H1 (cell line): Measurements from ENCODE around the gene CRISPLD2. TPM values are rescaled to one million over a fixed set of nuclear protein-coding genes. Genes with fewer than 3 reads are reported as not detected.

Experiments
- CTCF ChIA-PET: fragments of 300-600 bp; sonication (Branson Sonifier 250); formaldehyde crosslinking; loops from one replicate; lab custom pipeline; 2021; ENCODE audit not compliant: partially characterized antibody; lab: Charles Lee
- POLR2A ChIA-PET: fragments of 300-600 bp; sonication (Branson Sonifier 250); formaldehyde crosslinking; loops from one replicate; lab custom pipeline; 2021; ENCODE audit warnings: inconsistent platforms; ENCODE audit not compliant: partially characterized antibody; lab: Charles Lee
- DNase-seq, 2 experiments: peaks; one replicate each; pipeline versions ENCODE4 v3.0.0 to v3.0.0-alpha.2; 2010 to 2022; ENCODE audit warnings: low spot score in 2 of 2, low read depth in 1 of 2, mixed read lengths in 1 of 2
- FAIRE-seq: peaks from 2 replicates; lab custom pipeline; 2011; peaks lifted over from hg19 to GRCh38; lab: Jason Lieb, UNC
- H2AFZ ChIP-seq: 2 replicates; pipeline ENCODE4 v1.8.1; 2012; ENCODE audit warnings: low read length, inconsistent platforms
- H2AK5ac ChIP-seq: 2 replicates; pipeline ENCODE4 v1.6.1; 2013; ENCODE audit warnings: low read depth, low read length
- H2BK120ac ChIP-seq: replicated peaks from 2 replicates; pipeline ENCODE3; 2013; ENCODE audit warnings: low read depth, low read length, inconsistent platforms
- H2BK12ac ChIP-seq: 2 replicates; pipeline ENCODE4 v1.6.1; 2013; ENCODE audit warnings: low read depth, low read length
- H2BK15ac ChIP-seq: 2 replicates; pipeline ENCODE4 v1.6.1; 2013; ENCODE audit warnings: low read length
- H2BK20ac ChIP-seq: 2 replicates; pipeline ENCODE4 v1.6.1; 2013; ENCODE audit warnings: low read length
- H2BK5ac ChIP-seq: 2 replicates; pipeline ENCODE4 v1.6.1; 2013; ENCODE audit warnings: low read depth, low read length
- H3K14ac ChIP-seq: 2 replicates; pipeline ENCODE4 v1.6.1; 2013; ENCODE audit warnings: inconsistent platforms; ENCODE audit not compliant: insufficient read length
- H3K18ac ChIP-seq: 2 replicates; pipeline ENCODE4 v1.6.1; 2013; ENCODE audit warnings: low read length; ENCODE audit errors: extremely low read depth
- H3K23ac ChIP-seq: 2 replicates; pipeline ENCODE4 v1.6.1; 2013; ENCODE audit warnings: inconsistent platforms; ENCODE audit not compliant: insufficient read length
- H3K23me2 ChIP-seq: 2 replicates; pipeline ENCODE4 v1.6.1; 2013; ENCODE audit warnings: low read depth, low read length
- H3K27ac ChIP-seq: 2 replicates; pipeline ENCODE4 v1.6.1; 2011; ENCODE audit warnings: low read depth, low read length, inconsistent platforms
- H3K27me3 ChIP-seq, 4 experiments: replicated peaks in 1 of 4; 1 replicate in 1 of 4; 2 replicates in 3 of 4; pipeline versions ENCODE4 v1.6.1 to v1.8.1; 2011 to 2013; ENCODE audit warnings: low read length in 3 of 4, mild to moderate bottlenecking in 3 of 4, inconsistent platforms in 2 of 4, mixed read lengths in 2 of 4, moderate library complexity in 1 of 4; ENCODE audit not compliant: control insufficient read depth in 3 of 4, insufficient read depth in 3 of 4; ENCODE audit errors: extremely low read depth in 1 of 4
- H3K36me3 ChIP-seq, 4 experiments: 2 replicates each; pipeline versions ENCODE4 v1.6.1 to v1.8.1; 2011 to 2013; ENCODE audit warnings: mild to moderate bottlenecking in 4 of 4, low read length in 3 of 4, moderate library complexity in 2 of 4, control low read depth in 1 of 4, inconsistent platforms in 1 of 4; ENCODE audit not compliant: insufficient read depth in 4 of 4, control insufficient read depth in 2 of 4
- H3K4ac ChIP-seq: replicated peaks from 2 replicates; pipeline ENCODE3; 2013; ENCODE audit warnings: low read length, low read depth, mixed read lengths, inconsistent platforms; ENCODE audit not compliant: insufficient read length
- H3K4me1 ChIP-seq, 4 experiments: replicated peaks in 1 of 4; 1 replicate in 1 of 4; 2 replicates in 3 of 4; pipeline versions ENCODE4 v1.6.1 to v1.8.1; 2011 to 2013; ENCODE audit warnings: low read length in 3 of 4, inconsistent platforms in 2 of 4, mixed read lengths in 1 of 4; ENCODE audit not compliant: insufficient read depth in 4 of 4, control insufficient read depth in 3 of 4
- H3K4me2 ChIP-seq, 2 experiments: 2 replicates each; pipeline versions ENCODE4 v1.6.1 to v1.8.1; 2011 to 2013; ENCODE audit warnings: low read depth in 2 of 2, low read length in 2 of 2, control low read depth in 1 of 2, inconsistent platforms in 1 of 2, mild to moderate bottlenecking in 1 of 2; ENCODE audit not compliant: insufficient read depth in 1 of 2
- H3K4me3 ChIP-seq, 4 experiments: fragments of 200-600, 300-600 bp in 1 of 4; sonication (generic), shearing (Covaris generic), sonication (Bioruptor Twin) in 1 of 4; 2 replicates each; pipeline versions ENCODE4 v1.5.1 to v1.8.1; 2011 to 2016; ENCODE audit warnings: low read length in 4 of 4, low read depth in 3 of 4, control low read depth in 2 of 4, inconsistent platforms in 2 of 4, mild to moderate bottlenecking in 2 of 4, mixed read lengths in 1 of 4, moderate library complexity in 1 of 4; ENCODE audit not compliant: insufficient read depth in 2 of 4; ENCODE audit errors: extremely low read depth in 1 of 4
- H3K56ac ChIP-seq: replicated peaks from 2 replicates; pipeline ENCODE3; 2013; ENCODE audit warnings: low read depth, mild to moderate bottlenecking, mixed read lengths, low read length, inconsistent platforms; ENCODE audit not compliant: insufficient read length
- H3K79me1 ChIP-seq: 2 replicates; pipeline ENCODE4 v1.6.1; 2013; ENCODE audit warnings: low read depth, low read length, control low read depth
- H3K79me2 ChIP-seq, 2 experiments: 2 replicates each; pipeline versions ENCODE4 v1.6.1 to v1.8.1; 2012 to 2013; ENCODE audit warnings: low read length in 2 of 2, mild to moderate bottlenecking in 2 of 2, inconsistent platforms in 1 of 2; ENCODE audit not compliant: insufficient read depth in 2 of 2, control insufficient read depth in 1 of 2
- H3K9ac ChIP-seq, 4 experiments: replicated peaks in 1 of 4; 1 replicate in 1 of 4; 2 replicates in 3 of 4; pipeline versions ENCODE4 v1.6.1 to v1.8.1; 2011 to 2013; ENCODE audit warnings: low read depth in 3 of 4, low read length in 3 of 4, control low read depth in 2 of 4, mild to moderate bottlenecking in 2 of 4, moderate library complexity in 2 of 4, inconsistent platforms in 1 of 4; ENCODE audit errors: extremely low read depth in 1 of 4
- H3K9me3 ChIP-seq, 2 experiments: 2 replicates each; pipeline versions ENCODE4 v1.6.1 to v1.8.1; 2012 to 2013; ENCODE audit warnings: mild to moderate bottlenecking in 2 of 2, moderate library complexity in 2 of 2, control low read depth in 1 of 2, inconsistent platforms in 1 of 2, low read depth in 1 of 2, low read length in 1 of 2, mixed read lengths in 1 of 2; ENCODE audit not compliant: insufficient read depth in 2 of 2
- H4K20me1 ChIP-seq, 2 experiments: replicated peaks in 1 of 2; 2 replicates each; pipeline versions ENCODE3 to v1.8.1; 2011 to 2013; ENCODE audit warnings: inconsistent platforms in 2 of 2, low read length in 2 of 2, mild to moderate bottlenecking in 1 of 2; ENCODE audit not compliant: insufficient read depth in 2 of 2, control insufficient read depth in 1 of 2
- H4K5ac ChIP-seq: 2 replicates; pipeline ENCODE4 v1.6.1; 2013; ENCODE audit warnings: low read length, low read depth, mixed read lengths, inconsistent platforms; ENCODE audit not compliant: insufficient read length
- H4K8ac ChIP-seq: 2 replicates; pipeline ENCODE4 v1.8.0; 2013; ENCODE audit warnings: mild to moderate bottlenecking, moderate library complexity, low read length, inconsistent platforms; ENCODE audit not compliant: insufficient read depth; ENCODE audit errors: extremely low read depth
- H4K91ac ChIP-seq: replicated peaks from 2 replicates; pipeline ENCODE3; 2013; ENCODE audit warnings: low read length, mixed read lengths, inconsistent platforms; ENCODE audit not compliant: insufficient read length
- ASH2L ChIP-seq: fragments of 200-600, 300-600 bp; sonication (generic); IDR thresholded peaks from one replicate; pipeline ENCODE4 v1.7.1; 2017; ENCODE audit warnings: low read length
- HDAC2 ChIP-seq, 2 experiments: fragments of 300-600 bp in 1 of 2; sonication (generic) in 1 of 2; IDR thresholded peaks; 2 replicates each; pipeline ENCODE4 v1.6.1; 2011 to 2012; ENCODE audit warnings: low read depth in 2 of 2, low read length in 2 of 2, mild to moderate bottlenecking in 2 of 2, moderate library complexity in 2 of 2, borderline replicate concordance in 1 of 2, inconsistent platforms in 1 of 2
- KDM4A ChIP-seq: IDR thresholded peaks from one replicate; pipeline ENCODE4 v1.7.1; 2012; ENCODE audit warnings: low read depth, mild to moderate bottlenecking, moderate library complexity, low read length, inconsistent platforms; ENCODE audit not compliant: severe bottlenecking
- NANOG ChIP-seq: IDR thresholded peaks from 2 replicates; pipeline ENCODE4 v1.6.1; 2011; ENCODE audit warnings: low read length, low read depth, mild to moderate bottlenecking, inconsistent platforms; ENCODE audit not compliant: insufficient read depth, poor library complexity, severe bottlenecking
- RBBP5 ChIP-seq: IDR thresholded peaks from 2 replicates; pipeline ENCODE4 v1.7.1; 2012; ENCODE audit warnings: low read depth, mild to moderate bottlenecking, inconsistent platforms, low read length, moderate library complexity, borderline replicate concordance
- RFX5 ChIP-seq: IDR thresholded peaks from 2 replicates; pipeline ENCODE4 v1.6.1; 2011; ENCODE audit warnings: low read depth, low read length, improper control_type of control experiment, borderline replicate concordance
- SUZ12 ChIP-seq: fragments of 200-600 bp; sonication (generic); IDR thresholded peaks from 2 replicates; pipeline ENCODE4 v1.6.1; 2012; ENCODE audit warnings: mild to moderate bottlenecking, inconsistent platforms, low read length, moderate library complexity, mixed read lengths
- TCF12 ChIP-seq: IDR thresholded peaks from 2 replicates; pipeline ENCODE4 v1.6.1; 2011; ENCODE audit warnings: low read depth, mild to moderate bottlenecking, low read length
- TEAD4 ChIP-seq: IDR thresholded peaks from 2 replicates; pipeline ENCODE4 v1.6.1; 2012; ENCODE audit warnings: low read depth, low read length, inconsistent platforms, mixed read lengths
- WGBS, 2 experiments: shearing (Covaris generic) in 1 of 2; methylation state at CpG; one replicate each; pipeline versions ENCODE4 v1.1.6 to v1.1.7; 2013 to 2015; ENCODE audit warnings: low lambda C conversion rate in 2 of 2, mixed read lengths in 2 of 2, inconsistent platforms in 1 of 2, low coverage in 1 of 2, missing lambda C conversion rate in 1 of 2; ENCODE audit not compliant: insufficient replicate concordance in 2 of 2, insufficient coverage in 1 of 2, insufficient read length in 1 of 2; ENCODE audit errors: extremely low coverage in 1 of 2, missing lambda C conversion rate in 1 of 2; 5-methylcytosine and 5-hydroxymethylcytosine counted together
- polyA plus RNA-seq, 7 experiments: library from polyadenylated mRNA; depleted of rRNA in 3 of 7; stranded (reverse) in 5 of 7; unstranded in 2 of 7; fragments of >200 nt in 5 of 7; fragments of 200-250 nt in 2 of 7; gene quantifications; 1 replicate in 5 of 7; 2 replicates in 1 of 7; 4 replicates in 1 of 7; pipeline versions ENCODE4 v1.2.1 to v1.2.3, GENCODE V29; 2011 to 2013; ENCODE audit warnings: missing spikeins in 2 of 7, mixed read lengths in 2 of 7
- total RNA-seq: library from RNA; stranded (reverse); fragmentation: NEBNext Ultra II Directional; extraction: Animal tissue kit (Norgen Biotek cat#: 25700); gene quantifications from 2 replicates; pipeline ENCODE4 v1.2.1, GENCODE V29; 2021
- TF ChIP-seq, protein P1 (sequence below): IDR thresholded peaks from 2 replicates; pipeline ENCODE4 v1.6.1; 2012; ENCODE audit warnings: inconsistent platforms

Gene CRISPLD2
- total and polyA plus RNA-seq, 2 of the 8 experiments (the other 6 are each of a cell fraction or from before 2014, with no cell fraction given): 2.7 to 5.1 TPM

DNA sequence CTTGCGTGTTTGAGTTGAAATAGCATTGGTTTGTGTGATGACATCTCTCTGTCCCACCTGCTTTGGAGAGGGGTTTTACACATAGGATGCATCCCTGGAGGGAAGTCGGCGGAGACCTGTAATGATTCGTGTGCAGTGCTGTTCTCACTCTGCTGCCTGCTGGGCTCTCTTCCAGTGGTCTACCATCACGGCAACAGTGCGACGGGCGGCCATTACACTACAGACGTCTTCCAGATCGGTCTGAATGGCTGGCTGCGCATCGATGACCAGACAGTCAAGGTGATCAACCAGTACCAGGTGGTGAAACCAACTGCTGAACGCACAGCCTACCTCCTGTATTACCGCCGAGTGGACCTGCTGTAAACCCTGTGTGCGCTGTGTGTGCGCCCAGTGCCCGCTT is 41.1 kb upstream of the CRISPLD2 start:
- Histone ChIP-seq H2AK5ac (no peak overlapping the region), H2BK12ac (no peak overlapping the region), H3K4me3 (no peak overlapping the region), H2BK15ac (no peak overlapping the region), H3K4me2 (no peak overlapping the region), H2BK120ac (no peak overlapping the region), H3K23ac (no peak overlapping the region), H3K9ac (no peak overlapping the region), H3K27me3 (no peaks in the 10 kb centered on the region), H3K4ac (no peak overlapping the region), H3K23me2 (no peaks in the 10 kb centered on the region), H4K5ac (no peak overlapping the region), H3K9me3 (no peaks in the 10 kb centered on the region), H3K56ac (no peak overlapping the region), H4K8ac (no peak overlapping the region), H3K14ac (no peak overlapping the region), H3K4me1 (no peaks in the 10 kb centered on the region), H3K79me1 (no peaks in the 10 kb centered on the region; the same call in 1 of the 2 replicates), H3K36me3 (peaks cover 11 to 51% (median 35%) of the 10 kb centered on the region in 4 experiments), H4K20me1 (peaks cover 0 to 4% of the 10 kb centered on the region in 2 experiments), H3K79me2 (no peaks in the 10 kb centered on the region), H2AFZ (no peak overlapping the region), H2BK20ac (no peak overlapping the region), H3K18ac (no peak overlapping the region), H4K91ac (no peak overlapping the region), H3K27ac (no peak overlapping the region), H2BK5ac (no peak overlapping the region)
- WGBS, 2 experiments: 91% methylated on average over 18 of the region's 18 CpGs; no CpG with 5 or more reads in 1 of the 2 experiments
- ChIA-PET POLR2A (no interaction called here), CTCF (no interaction called here)
- no peak for FAIRE-seq
- no peak for DNase-seq
- TF ChIP-seq RBBP5 (no peak), SUZ12 (no peak), RFX5 (no peak), HDAC2 (IDR thresholded peaks at IDR 0.05; ENCODE audit: borderline replicate concordance in 1 of 2, low read depth in 2 of 2, low read length in 2 of 2) (no peak), KDM4A (no peak), TEAD4 (no peak), TCF12 (no peak), ASH2L (no peak), NANOG (no peak)
- TF ChIP-seq, protein P1, sequence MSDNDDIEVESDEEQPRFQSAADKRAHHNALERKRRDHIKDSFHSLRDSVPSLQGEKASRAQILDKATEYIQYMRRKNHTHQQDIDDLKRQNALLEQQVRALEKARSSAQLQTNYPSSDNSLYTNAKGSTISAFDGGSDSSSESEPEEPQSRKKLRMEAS: no peak
